SH-SY5Y (cell line): ENCODE measurements around the gene CCR5AS.

Experiments
- GATA2 ChIP-seq: IDR thresholded peaks from 2 replicates; pipeline ENCODE4 v1.6.1; 2011; ENCODE audit warnings: mild to moderate bottlenecking, low read depth, low read length
- GATA3 ChIP-seq: IDR thresholded peaks from 2 replicates; pipeline ENCODE4 v1.6.1; 2011; ENCODE audit warnings: low read depth, mild to moderate bottlenecking, low read length, moderate library complexity

- TF ChIP-seq GATA2, result no peak
- TF ChIP-seq GATA3, result no peak
Observed at GRCh38 chr3:46454209-46454595, 47.3 kb upstream of the CCR5AS start.
